Left ventricle myocardium inferior (tissue), 1 donor: ENCODE data around the gene SLC6A9. TPM values are rescaled to one million over a fixed set of nuclear protein-coding genes. Genes with fewer than 3 reads are reported as not detected.

Source experiments
- DNase-seq: peaks from one replicate; pipeline ENCODE4 v3.0.0-alpha.2; 2020
- H3K27ac ChIP-seq: fragments of 200-600 bp; replicated peaks from 2 replicates; pipeline ENCODE4 v1.8.0; 2021
- H3K27me3 ChIP-seq: fragments of 200-600 bp; 2 replicates; pipeline ENCODE4 v1.8.0; 2021; ENCODE audit warnings: low read depth
- H3K36me3 ChIP-seq: fragments of 200-600 bp; 2 replicates; pipeline ENCODE4 v1.8.0; 2021
- H3K4me1 ChIP-seq: fragments of 200-600 bp; 2 replicates; pipeline ENCODE4 v1.8.0; 2021
- H3K4me3 ChIP-seq: fragments of 200-600 bp; 2 replicates; pipeline ENCODE4 v1.8.0; 2021; ENCODE audit warnings: mild to moderate bottlenecking, moderate library complexity
- H3K9me3 ChIP-seq: fragments of 200-600 bp; replicated peaks from 2 replicates; pipeline ENCODE4 v1.8.0; 2021
- intact Hi-C: fragments of 100-400 bp; cut with micrococcal nuclease; formaldehyde crosslinking; loops from one replicate; pipeline ENCODE4 v1.11.0; 2022
- total RNA-seq: library from RNA; stranded (reverse); fragmentation: NEBNext Ultra II Directional; extraction: Animal tissue kit (Norgen Biotek cat#: 25700); gene quantifications from one replicate; pipeline ENCODE4 v1.2.1, GENCODE V29; 2021
- TF ChIP-seq, protein P1 (sequence below): fragments of 200-600 bp; IDR thresholded peaks from 2 replicates; pipeline ENCODE4 v1.8.0; 2021; ENCODE audit warnings: antibody characterized with exemption, mild to moderate bottlenecking, borderline replicate concordance
- donor health status: DM: no; HTN: yes; CAD: no; lungs with severe emphysema.

Gene SLC6A9
- total RNA-seq, 1 donor from 2014 or later, result 1.2 TPM

DNA sequence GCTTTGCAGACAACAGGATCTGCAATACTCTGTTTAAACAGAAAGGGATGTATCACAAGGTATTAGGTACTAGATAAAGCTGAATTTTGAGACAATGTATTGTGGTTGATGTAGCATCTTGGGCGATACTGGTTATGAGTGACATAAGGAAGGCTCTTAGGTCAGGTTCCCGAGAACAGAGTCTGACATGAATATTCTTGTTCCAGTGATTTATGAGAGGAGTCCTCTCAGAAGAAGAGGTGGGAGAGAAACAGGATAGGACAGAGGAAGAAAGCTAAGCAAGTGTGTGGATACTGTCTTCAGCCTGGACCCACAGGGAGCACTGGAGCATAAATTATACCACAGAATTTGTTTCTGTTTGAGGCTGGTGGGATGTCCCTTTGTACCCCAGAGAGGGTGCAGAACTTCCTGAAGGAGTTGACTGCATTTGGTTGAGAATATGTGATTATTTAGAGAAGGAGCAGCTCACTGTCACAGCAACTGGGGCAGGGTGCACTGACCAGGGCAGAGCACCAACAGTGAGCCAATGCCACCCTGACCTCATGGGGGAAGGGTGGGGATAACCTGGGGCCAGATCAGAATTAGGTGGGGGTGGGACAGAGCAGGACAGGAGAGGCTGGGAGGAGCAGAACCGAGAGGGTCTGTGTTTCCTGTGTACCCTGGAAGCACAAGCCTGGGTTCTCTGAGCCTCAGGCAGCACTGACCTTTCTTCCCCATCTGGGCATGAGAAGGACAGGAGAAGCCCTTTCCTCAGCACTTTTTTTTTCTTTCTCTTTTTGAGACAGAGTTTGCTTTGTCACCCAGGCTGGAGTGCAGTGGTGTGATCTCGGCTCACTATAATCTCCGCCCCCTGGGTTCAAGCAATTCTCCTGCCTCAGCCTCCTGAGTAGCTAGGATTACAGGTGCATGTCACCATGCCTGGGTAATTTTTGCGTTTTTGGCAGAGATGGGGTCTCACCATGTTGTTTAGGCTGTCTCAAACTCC lies 36.3 kb upstream of the SLC6A9 start:
- H3K9me3 ChIP-seq, result no peaks in the 10 kb centered on the region
- peaks cover 4% of the 10 kb centered on the region for H3K27me3 ChIP-seq
- H3K4me3 ChIP-seq, result no peak overlapping the region
- DNase-seq, result no peak
- no peak overlapping the region for H3K27ac ChIP-seq
- no peaks in the 10 kb centered on the region for H3K36me3 ChIP-seq
- H3K4me1 ChIP-seq, result peaks cover 6% of the 10 kb centered on the region
- TF ChIP-seq, protein P1, sequence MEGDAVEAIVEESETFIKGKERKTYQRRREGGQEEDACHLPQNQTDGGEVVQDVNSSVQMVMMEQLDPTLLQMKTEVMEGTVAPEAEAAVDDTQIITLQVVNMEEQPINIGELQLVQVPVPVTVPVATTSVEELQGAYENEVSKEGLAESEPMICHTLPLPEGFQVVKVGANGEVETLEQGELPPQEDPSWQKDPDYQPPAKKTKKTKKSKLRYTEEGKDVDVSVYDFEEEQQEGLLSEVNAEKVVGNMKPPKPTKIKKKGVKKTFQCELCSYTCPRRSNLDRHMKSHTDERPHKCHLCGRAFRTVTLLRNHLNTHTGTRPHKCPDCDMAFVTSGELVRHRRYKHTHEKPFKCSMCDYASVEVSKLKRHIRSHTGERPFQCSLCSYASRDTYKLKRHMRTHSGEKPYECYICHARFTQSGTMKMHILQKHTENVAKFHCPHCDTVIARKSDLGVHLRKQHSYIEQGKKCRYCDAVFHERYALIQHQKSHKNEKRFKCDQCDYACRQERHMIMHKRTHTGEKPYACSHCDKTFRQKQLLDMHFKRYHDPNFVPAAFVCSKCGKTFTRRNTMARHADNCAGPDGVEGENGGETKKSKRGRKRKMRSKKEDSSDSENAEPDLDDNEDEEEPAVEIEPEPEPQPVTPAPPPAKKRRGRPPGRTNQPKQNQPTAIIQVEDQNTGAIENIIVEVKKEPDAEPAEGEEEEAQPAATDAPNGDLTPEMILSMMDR, result no peak
- intact Hi-C loops, result no loop called here

DNA sequence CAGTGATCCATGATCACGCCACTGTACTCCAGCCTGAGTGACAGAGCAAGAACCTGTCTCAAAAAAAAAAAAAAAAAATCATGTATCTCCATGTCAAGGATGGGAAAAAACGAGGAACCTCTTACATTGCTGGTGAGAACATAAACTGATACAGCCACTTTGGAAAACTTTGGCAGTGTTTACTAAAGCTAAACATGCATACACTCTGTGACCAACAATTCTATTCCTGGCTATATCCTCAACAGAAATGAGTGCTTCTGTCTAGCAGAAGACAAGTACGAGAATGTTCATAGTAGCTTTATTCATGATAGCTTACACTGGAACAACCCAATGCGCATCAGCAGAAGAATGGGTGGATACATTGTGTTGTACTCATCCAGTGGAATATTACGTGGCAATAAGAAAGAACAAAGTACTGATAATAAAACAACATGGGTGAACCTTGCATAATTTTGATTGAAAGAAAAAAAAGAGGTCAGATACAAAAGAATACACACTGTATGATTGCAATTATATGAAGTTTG lies 31.5 kb upstream of the SLC6A9 start:
- H3K4me1 ChIP-seq, result peaks cover 9% of the 10 kb centered on the region
- H3K36me3 ChIP-seq, result no peaks in the 10 kb centered on the region
- H3K27ac ChIP-seq, result peak overlapping the region; percentile 57
- intact Hi-C loops, result no loop called here
- TF ChIP-seq, protein P1, result no peak
- no peak overlapping the region for H3K4me3 ChIP-seq
- H3K9me3 ChIP-seq, result no peaks in the 10 kb centered on the region
- DNase-seq, result no peak
- H3K27me3 ChIP-seq, result no peaks in the 10 kb centered on the region

DNA sequence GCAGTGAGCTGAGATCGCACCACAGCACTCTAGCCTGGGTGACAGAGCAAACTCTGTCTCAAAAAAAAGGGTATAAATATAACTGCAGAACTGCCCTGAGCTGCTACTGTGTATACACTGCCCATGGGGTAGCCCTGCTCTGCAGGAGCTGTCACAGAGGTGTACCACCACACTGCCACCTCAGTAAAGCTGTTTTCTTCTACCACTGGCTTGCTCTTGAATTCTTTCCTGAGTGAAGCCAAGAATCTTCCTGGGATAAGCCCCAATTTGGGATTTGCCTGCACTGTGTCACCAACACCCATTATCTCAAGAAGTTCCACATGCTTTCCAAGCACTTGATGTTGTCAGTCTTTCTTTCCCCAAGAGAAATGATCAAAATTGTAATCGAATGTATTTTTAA lies 30.6 kb upstream of the SLC6A9 start:
- no peaks in the 10 kb centered on the region for H3K9me3 ChIP-seq
- TF ChIP-seq, protein P1, result no peak
- H3K4me3 ChIP-seq, result no peak overlapping the region
- no peaks in the 10 kb centered on the region for H3K36me3 ChIP-seq
- no peaks in the 10 kb centered on the region for H3K27me3 ChIP-seq
- peak overlapping the region; percentile 57 for H3K27ac ChIP-seq
- no peak for DNase-seq
- intact Hi-C loops, result no loop called here
- H3K4me1 ChIP-seq, result peaks cover 9% of the 10 kb centered on the region

DNA sequence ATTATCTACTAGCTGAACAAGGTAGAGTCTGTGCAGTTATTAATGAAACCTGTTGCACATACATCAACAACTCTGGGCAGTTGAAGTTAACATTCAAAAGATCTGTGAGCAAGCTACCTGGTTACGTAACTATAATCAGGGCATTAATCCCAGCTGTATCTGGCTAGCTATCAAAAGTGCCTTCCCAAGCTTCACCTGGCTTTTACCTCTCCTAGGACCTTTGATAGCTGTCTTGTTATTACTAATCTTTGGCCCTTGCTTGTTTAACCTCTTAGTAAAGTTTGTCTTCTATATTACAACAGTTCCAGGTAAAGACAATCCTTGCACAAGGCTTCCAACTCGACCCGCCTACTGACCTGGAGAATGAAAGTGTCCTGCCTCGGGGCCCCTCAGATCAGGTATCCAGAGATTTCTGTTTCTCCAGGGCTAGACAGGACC lies 29.6 kb upstream of the SLC6A9 start:
- intact Hi-C loops, result no loop called here
- Histone ChIP-seq H3K4me3 (no peak overlapping the region), H3K9me3 (no peaks in the 10 kb centered on the region), H3K4me1 (peaks cover 9% of the 10 kb centered on the region), H3K36me3 (no peaks in the 10 kb centered on the region), H3K27me3 (no peaks in the 10 kb centered on the region), H3K27ac (no peak overlapping the region)
- no peak for DNase-seq
- TF ChIP-seq, protein P1, result no peak

DNA sequence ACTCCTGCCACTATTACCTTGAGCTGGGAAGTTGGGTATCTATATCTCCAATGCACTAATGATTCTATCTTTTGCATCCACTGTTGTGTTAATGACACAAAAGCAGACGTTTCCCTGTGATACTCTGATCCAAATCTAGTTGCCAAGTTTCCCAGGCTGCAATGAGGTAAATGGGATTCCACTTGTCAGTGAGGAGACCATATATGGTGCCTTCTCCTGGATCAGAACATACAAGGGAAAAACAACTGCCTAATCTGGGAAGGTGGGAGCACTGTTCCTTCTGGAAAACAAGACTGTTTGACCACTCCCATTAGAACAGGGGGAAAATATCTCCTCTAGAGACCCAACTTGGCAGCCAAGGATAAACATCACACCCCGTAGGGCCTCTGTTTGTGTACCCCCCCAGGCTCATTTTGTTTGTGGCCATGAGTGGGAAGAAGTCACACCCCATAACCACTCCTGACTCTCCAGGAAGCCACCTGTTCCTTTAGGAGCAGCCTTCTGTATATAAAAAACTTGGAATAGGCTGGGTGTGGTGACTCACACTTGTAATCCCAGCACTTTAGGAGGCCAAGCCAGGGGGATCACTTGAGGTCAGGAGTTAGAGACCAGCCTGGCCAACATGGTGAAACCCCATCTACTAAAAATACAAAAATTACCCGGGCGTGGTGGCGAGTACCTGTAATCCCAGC lies 28.5 kb upstream of the SLC6A9 start:
- Histone ChIP-seq H3K27me3 (no peaks in the 10 kb centered on the region), H3K36me3 (no peaks in the 10 kb centered on the region), H3K4me3 (no peak overlapping the region), H3K4me1 (peaks cover 9% of the 10 kb centered on the region), H3K27ac (no peak overlapping the region), H3K9me3 (no peaks in the 10 kb centered on the region)
- intact Hi-C loops, result no loop called here
- DNase-seq, result no peak
- TF ChIP-seq, protein P1, result no peak
